Endometrium (tissue), 2 donors: ENCODE data around the gene PLEKHJ1.

Source experiments
- FAIRE-seq: peaks from 2 replicates; lab custom pipeline; 2012; peaks lifted over from hg19 to GRCh38; lab: Jason Lieb, UNC
- donor health status: control.
- donor health status: control.

PLEKHJ1 gene

DNA sequence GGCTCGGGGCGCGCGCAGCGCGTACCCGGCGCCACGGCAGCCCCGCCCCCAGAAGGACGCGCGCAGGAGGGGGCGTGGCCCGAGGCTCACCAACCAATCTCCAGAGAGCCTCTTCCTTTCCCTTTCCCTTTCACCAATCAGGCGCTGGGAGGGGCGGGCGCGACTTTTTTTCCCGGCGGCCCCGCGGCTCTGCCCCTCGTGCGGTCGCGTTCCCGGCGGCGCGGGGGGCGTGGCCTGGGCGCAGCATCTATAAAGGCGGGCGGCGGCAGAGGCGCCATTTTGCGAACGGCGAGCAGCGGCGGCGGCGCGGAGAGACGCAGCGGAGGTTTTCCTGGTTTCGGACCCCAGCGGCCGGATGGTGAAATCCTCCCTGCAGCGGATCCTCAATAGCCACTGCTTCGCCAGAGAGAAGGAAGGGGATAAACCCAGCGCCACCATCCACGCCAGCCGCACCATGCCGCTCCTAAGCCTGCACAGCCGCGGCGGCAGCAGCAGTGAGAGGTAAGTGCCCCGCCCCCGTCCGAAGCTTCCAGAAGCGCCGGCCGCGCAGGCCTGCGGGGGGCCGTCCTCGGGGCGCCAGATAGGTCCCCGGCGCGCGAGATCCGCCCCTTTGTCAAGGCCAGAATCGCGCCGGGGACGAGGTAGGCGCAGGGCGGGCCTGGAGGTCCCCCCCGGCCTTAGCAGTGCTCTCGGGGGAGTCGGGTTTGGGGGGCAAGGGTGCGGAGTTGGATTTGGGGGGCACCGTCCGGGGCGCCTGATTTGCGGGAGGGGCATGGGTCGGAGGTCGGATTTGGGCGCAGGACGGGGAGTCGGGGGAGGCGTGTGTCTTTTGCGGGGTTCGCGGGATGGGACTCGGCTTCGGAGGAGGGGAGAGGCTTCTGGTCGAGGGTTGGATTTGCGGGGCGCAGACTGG is 33.4 kb upstream of the PLEKHJ1 start:
- no peak for FAIRE-seq

DNA sequence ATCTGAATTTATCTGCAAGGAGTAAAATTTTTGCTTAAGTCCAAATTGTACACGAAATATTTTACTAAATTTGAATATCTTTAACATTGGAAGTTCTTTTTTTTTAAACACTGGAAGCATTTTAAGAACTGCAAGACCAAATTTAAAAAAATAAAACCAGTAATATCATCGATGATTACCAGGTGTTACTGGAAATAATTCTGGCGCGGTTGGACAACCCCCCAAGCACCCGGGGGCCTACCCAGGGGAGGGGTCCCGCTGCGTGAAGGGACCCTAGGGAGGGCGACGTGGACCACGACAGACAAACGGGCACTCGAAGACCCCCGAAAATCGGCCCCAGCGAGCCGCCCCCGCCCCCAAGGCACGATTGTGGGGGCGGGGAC is 32.7 kb upstream of the PLEKHJ1 start:
- no peak for FAIRE-seq

DNA sequence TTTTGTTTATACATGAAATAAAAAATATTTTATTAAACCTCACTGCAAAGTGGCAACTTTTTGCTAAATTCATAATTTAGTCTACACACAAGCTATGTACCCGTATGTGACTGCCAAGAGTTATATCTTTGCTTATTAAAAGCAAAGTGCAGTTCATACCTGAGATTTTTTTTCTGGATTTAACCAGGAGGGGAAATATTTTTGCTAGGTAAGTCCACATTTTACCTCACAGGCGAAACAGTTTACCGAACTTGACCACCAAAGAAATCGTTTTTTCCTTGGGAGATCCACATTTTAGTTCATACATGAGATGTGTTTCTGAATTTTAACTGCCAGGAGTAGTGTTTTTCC is 32.3 kb upstream of the PLEKHJ1 start:
- FAIRE-seq = no peak

DNA sequence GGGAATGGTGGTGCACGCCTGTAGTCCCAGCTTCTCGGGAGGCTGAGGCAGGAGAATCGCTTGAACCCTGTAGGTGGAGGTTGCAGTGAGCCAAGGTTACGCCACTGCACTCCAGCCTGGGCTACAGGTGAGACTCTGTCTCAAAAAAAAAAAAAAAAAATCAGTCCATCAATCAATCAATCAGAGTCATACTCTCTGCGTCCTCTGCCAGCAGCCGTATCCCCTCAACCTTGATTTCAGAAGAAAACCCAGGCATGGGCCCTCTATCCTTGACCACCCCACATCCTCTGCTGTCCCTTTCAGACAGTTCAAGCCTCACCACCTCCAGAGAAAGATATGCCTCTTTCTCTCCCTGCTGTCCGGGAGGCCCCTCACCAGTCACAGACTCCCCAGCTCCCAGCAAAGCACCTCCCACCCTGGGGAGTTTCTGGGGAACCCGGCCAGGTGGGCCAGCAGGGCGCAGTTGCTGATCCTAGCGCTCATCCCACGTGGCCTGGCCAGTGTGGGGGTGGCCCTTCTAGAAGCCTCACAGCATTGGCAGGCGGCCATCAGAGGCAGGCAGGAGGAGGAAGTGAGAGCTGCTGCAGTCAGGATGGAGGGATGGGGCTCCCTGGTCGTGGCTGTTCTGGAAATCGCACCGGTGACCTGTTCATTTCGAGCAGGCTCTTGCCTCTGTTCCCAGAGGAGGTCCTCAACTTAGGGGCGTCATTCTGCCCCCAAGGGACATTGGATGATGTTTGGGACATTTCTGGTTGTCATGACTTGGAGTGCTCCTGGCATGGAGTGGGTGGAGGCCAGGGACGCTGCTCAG is 30.3 kb upstream of the PLEKHJ1 start:
- FAIRE-seq = no peak

DNA sequence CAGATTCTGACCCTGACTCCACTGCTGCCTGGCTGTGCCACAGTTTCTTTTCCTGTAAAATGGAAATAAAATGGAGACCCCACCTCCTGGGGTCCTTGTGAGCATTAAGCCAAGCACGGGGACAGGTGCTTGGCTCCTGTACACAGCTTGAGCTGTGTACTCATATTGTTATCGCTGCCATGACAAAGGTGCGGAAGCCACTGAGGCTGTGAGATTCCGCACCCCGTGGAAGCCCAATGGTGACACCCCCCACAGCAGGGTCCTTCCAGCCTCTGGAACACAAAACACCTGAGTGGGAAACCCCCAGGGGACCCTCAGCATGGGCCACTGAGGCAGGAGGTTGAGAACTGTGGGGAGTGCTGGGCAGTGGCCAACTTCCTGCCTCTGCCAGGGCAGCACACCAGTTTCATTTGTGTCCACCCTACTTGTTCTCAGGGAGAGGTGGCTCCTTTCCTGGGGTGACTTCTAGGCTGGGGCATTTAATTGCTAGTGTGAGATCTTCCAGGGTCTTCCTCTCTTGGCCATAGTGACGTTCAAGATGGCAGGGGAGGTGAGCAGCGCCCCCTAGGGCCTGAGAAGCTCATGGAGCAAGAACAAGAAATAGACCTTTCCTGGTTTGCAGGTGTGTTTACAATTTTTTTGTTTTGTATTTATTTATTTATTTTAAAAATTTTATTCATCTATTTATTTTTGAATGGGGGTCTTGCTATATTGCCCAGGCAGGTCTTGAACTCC is 25.5 kb upstream of the PLEKHJ1 start:
- FAIRE-seq = no peak

DNA sequence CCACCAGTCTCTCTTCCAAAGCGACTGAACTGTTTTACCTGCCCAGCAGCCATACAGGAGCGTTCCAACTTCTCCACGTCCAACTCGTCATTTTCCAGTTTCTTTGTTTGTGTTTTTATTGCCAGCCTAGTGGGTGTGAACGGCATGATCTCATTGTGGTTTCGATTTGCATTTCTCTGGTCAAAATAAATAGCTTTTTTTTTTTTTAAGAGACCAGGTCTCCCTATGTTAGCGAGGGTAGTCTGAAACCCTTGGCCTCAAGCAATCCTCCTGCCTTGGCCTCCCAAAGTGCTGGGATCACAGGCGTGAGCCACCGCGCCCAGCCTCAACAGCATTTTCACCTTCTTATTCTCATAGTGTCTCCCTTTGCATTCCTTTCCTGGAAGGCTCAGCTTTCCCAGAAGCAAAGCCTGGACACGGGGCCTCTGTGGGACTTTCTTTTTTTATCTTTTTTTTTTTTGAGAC is 24.2 kb upstream of the PLEKHJ1 start:
- FAIRE-seq = no peak

DNA sequence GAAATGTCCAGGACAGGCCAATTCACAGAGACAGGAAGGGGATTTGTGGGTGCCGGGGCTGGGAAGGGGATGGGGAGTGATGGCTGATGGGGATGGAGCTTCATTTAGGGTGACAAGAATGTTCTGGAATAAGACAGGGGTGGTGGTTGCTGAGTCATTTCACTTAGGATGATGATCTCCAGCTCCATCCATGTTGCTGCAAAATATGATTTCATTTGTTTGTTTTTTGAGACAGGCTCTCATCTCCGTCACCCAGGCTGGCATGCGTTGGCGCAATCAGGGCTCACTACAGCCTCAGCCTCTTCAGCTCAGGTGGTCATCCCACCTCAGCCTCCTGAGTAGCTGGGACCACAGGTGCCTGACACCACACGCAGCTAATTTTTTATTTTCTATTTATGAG is 23.2 kb upstream of the PLEKHJ1 start:
- no peak for FAIRE-seq

DNA sequence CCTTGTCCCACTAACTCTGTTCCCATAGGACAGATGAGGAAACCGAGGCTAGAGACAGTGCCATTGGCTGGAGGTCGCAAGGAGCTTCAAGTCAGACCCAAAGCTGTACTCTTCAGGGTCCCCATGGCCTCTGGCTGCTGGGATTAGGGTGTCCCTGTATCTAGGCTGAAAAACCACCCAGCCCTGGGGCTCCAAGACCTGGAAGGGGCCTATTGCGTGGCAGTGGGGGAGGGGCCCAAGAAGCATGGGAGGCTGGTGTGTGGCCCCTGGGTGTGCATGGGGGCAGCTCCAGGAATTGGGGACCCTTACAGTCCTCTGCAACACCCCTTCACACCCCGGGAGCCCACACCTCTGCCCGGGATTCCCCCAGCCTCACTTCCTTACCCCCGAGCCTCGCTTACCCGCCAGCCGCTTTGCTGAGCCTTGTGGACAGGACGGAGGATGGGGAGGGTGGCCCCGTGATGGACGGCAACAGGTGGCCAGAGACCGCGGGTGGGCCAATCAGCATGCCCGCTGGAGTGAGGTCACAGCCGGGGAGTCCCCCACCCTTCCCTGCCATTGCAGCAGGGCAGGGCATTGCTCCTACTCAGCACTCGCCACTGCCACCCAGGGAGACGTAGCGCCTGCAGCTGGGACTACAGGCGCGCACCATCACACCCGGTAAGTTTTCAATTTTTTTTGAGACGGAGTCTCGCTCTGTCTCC is 20.0 kb upstream of the PLEKHJ1 start, which contains the start of gene JSRP1:
JSRP1 (minus strand) TSS at position 436 of the 704 bp plus-strand sequence. CDS start 1,103 bp downstream, outside the sequence.
- FAIRE-seq = no peak

DNA sequence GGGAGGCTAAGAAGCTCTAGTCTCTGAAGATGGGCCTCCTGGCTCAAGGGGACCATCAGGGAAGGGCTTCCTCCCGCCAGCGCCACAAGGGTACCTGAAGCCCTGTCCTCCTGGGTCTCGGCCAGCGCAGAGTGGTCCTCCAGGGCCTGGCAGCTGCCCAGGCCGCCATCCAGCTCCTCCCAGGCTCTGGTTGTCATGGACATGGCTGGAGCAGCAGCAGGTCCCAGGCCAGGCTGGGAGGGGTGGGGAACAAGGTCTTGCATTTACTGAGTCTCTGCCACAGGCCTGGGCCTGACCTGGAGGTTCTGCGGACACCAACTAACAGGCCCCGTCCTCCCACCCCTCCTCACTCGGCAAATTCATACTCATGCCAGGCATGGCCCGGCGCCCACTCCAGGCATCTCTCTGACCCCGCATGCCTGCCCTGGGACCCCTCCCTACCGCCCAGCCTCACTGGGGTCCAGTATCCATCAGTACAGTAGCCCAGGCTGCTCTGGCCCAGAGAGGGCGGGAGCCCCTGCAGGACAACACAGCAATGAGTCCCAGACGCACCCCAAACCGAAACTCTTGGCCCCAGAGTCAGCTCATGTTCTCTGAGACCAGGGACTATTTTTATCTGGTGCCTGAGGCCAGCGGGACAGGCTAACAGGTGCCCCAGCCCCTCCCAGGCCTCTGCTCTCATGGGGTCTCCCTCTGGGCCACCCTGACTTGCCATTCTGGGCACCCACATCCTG is 19.1 kb upstream of the PLEKHJ1 start:
- FAIRE-seq = no peak

DNA sequence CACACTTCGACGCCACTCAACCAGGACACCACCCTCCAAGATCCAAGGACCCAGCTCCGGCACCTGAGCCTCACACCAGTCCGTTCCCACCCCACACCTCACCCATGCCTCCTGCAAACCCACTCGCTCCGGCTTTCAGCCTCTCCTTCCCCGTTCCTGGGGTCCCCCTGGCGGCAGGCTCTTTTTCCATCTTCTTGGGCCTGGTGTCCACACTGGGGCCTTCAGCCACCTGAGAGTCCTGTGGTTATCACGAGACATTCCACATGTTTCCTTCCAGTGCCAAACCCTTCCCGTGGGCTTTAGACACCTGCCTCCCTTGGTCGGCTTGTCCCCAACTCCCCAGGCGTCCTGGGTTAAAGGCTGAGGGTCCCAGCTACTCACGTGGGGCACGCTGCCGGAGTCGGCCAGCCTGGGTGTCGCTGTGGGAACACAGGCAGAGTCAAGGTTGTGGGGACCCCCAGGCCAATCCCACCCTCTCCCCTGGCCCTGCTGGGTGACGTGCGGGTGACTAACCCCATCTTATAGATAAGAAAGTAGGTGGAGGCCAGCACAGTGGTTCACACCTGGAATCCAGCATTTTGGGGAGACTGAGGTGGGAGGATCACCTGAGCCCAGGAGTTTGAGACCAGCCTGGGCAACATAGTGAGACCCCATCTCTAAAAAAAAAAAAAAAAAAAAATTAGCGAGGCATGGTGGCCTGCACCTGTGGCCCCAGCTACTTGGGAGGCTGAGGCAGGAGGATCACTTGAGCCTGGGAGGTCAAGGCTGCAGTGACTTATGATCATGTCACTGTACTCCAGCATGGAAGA is 18.1 kb upstream of the PLEKHJ1 start:
- no peak for FAIRE-seq

DNA sequence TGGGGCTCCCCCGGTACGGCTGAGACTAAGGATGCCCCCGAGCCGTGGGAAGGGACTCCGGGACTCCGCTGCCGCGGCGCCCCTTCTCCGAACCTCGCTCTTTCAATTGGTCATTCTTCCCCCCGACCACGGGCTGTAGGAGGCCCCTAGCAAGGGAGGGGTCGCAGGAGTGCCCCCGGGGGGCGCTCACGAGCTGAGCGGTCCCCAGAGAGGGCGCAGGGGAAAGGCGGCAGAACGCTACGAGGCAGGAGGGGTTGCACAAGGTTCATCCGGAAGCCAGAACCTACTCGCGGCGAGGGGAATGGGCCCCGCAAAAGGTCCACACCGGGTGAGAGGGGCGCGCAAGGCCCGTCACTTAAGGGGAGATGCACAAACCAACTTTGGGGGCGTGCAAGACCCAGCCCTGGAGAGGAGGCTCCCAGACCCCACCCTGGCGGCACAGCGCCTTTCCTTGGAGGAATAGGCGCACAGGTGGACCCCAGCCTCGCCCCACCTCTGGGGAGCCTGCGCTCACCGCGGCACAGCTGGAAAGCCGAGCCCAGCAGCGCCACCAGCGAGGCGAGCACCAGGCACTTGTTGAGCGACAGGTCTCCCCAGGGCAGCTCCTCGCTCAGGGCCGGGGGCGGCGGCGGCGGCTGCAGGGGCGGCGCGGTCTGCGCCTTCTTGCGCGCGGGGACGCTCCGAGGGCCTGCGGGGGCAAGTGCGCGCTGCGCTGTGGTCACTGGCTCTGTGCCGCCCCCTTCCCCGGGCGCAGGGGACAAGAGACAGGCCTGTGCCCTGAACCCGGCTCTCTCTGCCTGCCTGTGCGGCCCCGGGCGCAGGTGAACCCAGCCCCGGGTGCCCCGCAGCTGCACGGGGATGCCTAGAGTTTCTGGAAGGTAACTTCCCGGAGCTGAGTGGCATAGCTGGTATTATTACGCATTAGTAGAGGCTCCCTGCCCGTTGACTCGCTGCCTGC is 17.3 kb upstream of the PLEKHJ1 start:
- no peak for FAIRE-seq

DNA sequence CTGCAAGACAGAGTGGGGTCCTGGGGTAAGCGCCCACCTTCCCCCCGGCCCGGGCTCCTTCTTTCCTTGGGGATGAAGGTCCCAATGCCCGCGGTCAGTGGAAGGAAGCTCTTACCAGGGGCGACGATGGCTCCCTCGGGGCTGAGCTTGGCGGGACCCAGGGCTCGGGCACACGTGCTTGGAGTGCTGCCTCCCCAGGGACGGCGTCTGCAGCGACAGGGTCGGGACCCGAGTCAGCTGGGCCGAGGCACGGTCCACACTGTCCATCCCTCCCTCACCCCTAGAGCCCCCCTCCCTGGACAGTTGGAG is 16.6 kb upstream of the PLEKHJ1 start:
- FAIRE-seq = no peak

DNA sequence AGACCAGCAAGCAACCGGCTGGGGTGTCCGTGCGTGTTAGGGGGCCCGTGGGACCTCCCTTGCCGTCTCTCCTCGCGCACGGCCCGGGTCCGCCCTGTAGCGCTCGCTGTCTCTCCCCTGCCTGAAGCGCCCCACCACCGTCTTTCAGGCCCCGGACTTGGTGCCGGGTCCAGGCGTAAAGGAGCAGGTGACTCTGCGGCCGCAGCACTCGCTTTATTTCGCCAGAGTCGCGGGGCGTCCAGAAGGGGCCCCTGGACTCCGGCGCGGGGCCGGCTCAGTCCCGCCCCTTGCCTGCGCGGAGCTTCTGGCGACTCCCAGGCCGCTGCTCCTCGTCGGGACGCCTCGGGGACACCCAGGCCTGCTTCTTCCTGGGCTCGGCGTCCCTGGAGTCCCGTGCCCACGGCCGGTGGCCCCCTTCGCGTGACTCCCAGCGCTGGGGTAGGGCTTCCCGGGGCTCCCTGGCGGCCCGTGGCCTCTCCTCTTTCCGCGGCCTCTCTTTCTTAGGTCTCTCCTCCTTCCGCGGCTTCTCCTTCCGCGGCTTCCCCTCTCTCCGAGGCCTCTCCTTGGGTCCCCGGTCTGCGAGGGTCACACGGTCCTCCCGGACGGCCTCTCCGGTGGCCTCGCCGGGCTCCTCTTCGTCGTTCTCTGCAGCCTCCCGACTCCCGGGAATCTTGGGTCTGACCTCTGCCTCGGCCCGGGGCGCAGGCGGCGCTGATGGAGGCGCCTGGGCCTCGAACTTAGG is 16.1 kb upstream of the PLEKHJ1 start:
- no peak for FAIRE-seq

DNA sequence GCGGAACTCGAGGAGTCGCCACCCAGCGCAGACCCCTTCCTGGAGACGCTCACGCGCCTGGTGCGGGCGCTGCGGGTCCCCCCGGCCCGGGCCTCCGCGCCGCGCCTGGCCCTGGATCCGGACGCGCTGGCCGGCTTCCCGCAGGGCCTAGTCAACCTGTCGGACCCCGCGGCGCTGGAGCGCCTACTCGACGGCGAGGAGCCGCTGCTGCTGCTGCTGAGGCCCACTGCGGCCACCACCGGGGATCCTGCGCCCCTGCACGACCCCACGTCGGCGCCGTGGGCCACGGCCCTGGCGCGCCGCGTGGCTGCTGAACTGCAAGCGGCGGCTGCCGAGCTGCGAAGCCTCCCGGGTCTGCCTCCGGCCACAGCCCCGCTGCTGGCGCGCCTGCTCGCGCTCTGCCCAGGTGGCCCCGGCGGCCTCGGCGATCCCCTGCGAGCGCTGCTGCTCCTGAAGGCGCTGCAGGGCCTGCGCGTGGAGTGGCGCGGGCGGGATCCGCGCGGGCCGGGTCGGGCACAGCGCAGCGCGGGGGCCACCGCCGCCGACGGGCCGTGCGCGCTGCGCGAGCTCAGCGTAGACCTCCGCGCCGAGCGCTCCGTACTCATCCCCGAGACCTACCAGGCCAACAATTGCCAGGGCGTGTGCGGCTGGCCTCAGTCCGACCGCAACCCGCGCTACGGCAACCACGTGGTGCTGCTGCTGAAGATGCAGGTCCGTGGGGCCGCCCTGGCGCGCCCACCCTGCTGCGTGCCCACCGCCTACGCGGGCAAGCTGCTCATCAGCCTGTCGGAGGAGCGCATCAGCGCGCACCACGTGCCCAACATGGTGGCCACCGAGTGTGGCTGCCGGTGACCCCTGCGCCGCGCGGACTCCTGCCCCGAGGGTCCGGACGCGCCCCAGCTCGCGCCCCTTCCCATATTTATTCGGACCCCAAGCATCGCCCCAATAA is 15.3 kb upstream of the PLEKHJ1 start:
- FAIRE-seq = no peak

DNA sequence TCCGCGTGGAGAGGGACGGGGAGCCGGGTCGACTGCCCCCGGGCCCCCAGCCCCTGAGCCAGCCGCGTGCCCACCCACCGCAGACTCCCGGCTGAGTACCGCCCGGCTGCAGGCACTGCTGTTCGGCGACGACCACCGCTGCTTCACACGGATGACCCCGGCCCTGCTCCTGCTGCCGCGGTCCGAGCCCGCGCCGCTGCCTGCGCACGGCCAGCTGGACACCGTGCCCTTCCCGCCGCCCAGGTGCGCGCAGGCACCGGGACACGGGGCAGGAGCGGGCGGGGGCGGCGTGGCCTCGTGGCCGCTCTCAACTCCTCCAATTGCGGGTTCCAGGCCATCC is 14.6 kb upstream of the PLEKHJ1 start:
- FAIRE-seq = no peak

DNA sequence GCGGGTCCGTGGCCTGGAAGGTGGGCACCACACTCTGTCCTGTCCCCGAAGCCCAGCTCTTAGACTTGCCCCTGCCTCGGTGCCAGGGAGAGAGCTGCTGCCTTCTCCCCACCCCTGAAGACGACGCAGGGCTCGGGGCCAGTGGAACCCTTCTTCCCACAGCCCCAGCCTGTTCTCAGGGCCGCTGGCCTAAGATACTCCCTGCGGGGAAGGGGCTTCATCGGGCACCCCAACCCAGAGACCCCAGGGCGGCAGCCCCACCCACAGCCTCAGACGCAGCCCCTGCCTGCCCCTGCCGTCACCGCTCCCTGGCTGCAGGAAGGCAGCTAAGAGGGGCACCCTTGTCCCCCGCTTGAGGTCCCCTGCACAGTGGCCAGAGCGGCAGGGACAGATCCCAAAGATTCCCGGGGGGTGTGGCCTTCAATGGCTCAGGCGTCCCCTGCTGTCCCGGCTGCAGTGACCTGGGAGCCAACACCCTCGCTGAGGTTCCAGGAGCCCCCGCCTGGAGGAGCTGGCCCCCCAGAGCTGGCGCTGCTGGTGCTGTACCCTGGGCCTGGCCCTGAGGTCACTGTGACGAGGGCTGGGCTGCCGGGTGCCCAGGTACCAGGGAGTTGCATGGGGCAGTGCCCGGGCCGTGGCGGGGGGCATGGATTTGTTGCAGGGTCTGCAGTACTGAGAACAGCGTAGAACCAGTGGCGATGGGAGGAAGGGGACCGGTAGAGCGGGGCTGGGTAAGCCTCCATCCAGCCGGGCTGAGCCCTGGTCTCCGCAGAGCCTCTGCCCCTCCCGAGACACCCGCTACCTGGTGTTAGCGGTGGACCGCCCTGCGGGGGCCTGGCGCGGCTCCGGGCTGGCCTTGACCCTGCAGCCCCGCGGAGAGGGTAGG is 14.0 kb upstream of the PLEKHJ1 start:
- no peak for FAIRE-seq
